Activated CD4-positive, alpha-beta T cell treated with anti-CD3 and anti-CD28 coated beads, Interleukin-2, amount 10 ng/mL, durations not matched to agents 24 days and 14 days (primary cell): ENCODE data around the gene CCR5. TPM values are rescaled to one million over a fixed set of nuclear protein-coding genes. Genes with fewer than 3 reads are reported as not detected.
"Not testable (repeated sequence)": the region's sequence is repeated elsewhere in the genome, so short reads cannot be mapped to it uniquely, and the experiment has no call there.

Experiments
- DNase-seq: peaks from one replicate; pipeline ENCODE4 v3.0.0; 2022
- H3K27ac Mint-ChIP-seq: one replicate; pipeline ENCODE4 v1.8.0; 2022; ENCODE audit warnings: mild to moderate bottlenecking, mixed read lengths
- H3K27me3 Mint-ChIP-seq: one replicate; pipeline ENCODE4 v1.8.0; 2022; ENCODE audit warnings: mixed read lengths
- H3K36me3 Mint-ChIP-seq: one replicate; pipeline ENCODE4 v1.8.0; 2022; ENCODE audit warnings: low read depth, mild to moderate bottlenecking, mixed read lengths
- H3K4me1 Mint-ChIP-seq: one replicate; pipeline ENCODE4 v1.8.0; 2021; ENCODE audit warnings: mixed read lengths
- H3K4me3 Mint-ChIP-seq: one replicate; pipeline ENCODE4 v1.8.0; 2022; ENCODE audit warnings: mild to moderate bottlenecking, moderate library complexity, mixed read lengths
- H3K9me3 Mint-ChIP-seq: one replicate; pipeline ENCODE4 v1.8.0; 2021; ENCODE audit warnings: mixed read lengths
- intact Hi-C: fragments of 100-400 bp; cut with micrococcal nuclease; formaldehyde crosslinking; loops from one replicate; pipeline ENCODE4 v1.15.1; 2023
- total RNA-seq: library from RNA; stranded (reverse); gene quantifications from 2 replicates; pipeline ENCODE4 v1.2.3, GENCODE V29; 2022

The CCR5 gene
- total RNA-seq, 1 donor from 2014 or later = 2.3 TPM

DNA sequence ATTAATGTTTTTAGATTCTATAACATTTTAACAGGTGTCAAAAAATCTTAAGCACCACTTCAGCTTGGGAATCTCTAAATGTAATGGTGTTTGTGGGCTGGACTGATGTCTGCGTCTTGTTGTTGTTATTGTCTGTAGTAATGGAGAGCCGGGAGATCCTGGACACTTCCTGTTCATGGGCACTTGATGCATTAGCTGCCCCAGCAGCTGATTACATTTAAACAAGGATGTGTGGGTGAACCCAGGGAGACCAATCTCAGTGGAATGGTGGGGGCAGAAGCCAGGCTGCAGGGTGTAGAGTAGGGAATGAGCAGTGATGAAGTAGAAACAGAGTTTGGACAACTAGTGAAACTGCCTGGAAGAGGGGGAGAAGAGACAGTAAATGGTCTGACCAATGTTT, 28.4 kb downstream of the CCR5 start:
- H3K4me3 Mint-ChIP-seq = no peak overlapping the region
- H3K27me3 Mint-ChIP-seq = peaks cover 20% of the 10 kb centered on the region
- no peak overlapping the region for H3K27ac Mint-ChIP-seq
- no peaks in the 10 kb centered on the region for H3K36me3 Mint-ChIP-seq
- H3K9me3 Mint-ChIP-seq = no peaks in the 10 kb centered on the region
- peaks cover 16% of the 10 kb centered on the region for H3K4me1 Mint-ChIP-seq
- no peak for DNase-seq
- intact Hi-C loops = no loop called here

DNA sequence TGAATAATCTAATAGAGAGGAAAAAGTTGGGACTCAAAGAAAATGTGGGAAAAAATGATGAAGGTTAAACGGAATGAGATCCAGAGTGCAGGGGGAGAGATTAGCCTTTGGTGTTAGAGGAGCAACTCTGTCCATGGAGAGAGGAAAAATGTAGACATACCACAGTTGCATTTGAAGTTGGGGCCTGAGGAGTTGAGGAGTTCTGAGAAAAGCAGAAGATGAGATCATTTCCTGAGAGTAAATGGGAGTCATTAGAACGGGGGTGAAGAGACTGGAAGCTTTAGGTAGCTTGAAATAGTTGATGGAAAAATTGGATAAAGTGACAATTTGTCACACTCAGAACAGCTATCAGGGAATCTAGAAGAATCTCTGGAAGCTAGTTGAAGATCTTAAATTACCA, 28.8 kb downstream of the CCR5 start:
- no peak for DNase-seq
- Mint-ChIP-seq H3K4me1 (peaks cover 16% of the 10 kb centered on the region), H3K9me3 (no peaks in the 10 kb centered on the region), H3K27ac (no peak overlapping the region), H3K36me3 (no peaks in the 10 kb centered on the region), H3K27me3 (peaks cover 18% of the 10 kb centered on the region), H3K4me3 (no peak overlapping the region)
- intact Hi-C loops = no loop called here

DNA sequence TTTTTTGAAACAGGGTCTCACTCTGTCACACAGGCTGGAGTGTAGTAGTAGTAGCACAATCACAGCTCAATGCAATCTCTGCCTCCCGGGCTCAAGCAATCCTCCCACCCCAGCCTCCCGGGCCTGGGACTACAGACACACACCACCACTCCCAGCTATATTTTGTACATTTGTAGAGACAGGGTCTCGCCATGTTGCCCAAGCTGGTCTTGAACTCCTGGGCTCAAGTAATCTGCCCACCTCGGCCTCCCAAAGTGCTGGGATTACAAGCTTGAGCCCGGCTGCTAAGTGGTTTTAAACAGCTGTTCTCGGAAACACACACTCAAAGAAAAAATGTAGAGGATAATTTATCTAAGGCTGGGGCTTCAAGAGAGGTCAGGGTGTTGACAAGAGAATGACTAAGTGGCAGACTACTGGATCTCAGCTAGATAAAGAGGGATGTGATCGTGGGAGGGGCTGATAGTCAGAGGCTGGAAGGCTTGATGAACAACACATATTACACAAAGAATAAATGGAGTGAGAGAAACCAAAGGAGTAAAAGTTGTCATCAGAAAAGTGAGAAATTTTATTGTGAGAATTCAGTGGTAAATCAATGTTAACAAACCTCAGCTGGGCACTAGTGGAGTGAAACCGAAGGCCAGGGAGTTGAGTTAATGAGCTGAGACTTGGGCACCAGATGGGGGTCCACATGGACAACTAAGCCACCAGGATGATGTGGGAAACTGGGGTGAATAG, 29.4 kb downstream of the CCR5 start:
- H3K27ac Mint-ChIP-seq = no peak overlapping the region
- H3K4me3 Mint-ChIP-seq = no peak overlapping the region
- DNase-seq = no peak
- H3K9me3 Mint-ChIP-seq = no peaks in the 10 kb centered on the region
- peaks cover 15% of the 10 kb centered on the region for H3K4me1 Mint-ChIP-seq
- peaks cover 15% of the 10 kb centered on the region for H3K27me3 Mint-ChIP-seq
- intact Hi-C loops = no loop called here
- no peaks in the 10 kb centered on the region for H3K36me3 Mint-ChIP-seq

DNA sequence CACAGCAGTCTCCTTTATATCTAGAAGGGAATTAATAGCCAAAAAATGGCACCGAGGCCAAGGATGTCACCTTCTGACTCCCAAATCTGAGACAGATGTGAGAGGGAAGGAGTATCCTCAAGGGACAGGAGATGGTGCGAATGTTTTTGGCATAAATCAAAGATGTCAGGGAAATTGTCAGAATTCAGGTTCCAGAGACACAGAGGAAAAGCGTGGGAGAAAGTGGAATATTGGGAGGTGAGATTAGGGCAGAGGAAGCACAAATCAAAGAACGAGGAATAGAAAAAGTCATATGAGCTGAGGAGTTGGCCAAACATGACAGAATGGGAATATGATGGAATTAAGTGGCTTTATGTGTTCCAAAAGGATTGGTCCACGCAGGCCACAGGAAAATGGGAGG, 30.1 kb downstream of the CCR5 start:
- DNase-seq = no peak

DNA sequence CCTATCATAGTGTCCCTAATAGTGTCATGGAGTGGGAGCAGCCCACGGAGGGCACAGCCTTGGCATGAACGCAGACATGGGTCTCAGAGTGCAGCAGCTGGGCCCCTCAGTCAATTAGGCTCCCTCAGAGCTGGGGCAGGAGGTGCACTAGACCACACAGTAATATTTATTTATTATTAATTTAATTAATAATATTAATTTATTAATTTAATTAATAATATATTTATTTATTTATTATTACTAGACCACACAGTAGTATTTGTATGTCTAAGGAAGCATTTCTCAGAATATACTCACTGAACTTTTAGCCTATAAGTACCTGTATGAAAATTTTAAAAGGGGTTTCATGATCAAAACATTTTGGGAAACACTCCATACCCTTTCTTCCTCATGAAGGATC, 30.8 kb downstream of the CCR5 start:
- intact Hi-C loops = no loop called here
- peaks cover 10% of the 10 kb centered on the region for H3K4me1 Mint-ChIP-seq
- peaks cover 13% of the 10 kb centered on the region for H3K27me3 Mint-ChIP-seq
- H3K27ac Mint-ChIP-seq = no peak overlapping the region
- no peak overlapping the region for H3K4me3 Mint-ChIP-seq
- no peak for DNase-seq
- no peaks in the 10 kb centered on the region for H3K9me3 Mint-ChIP-seq
- no peaks in the 10 kb centered on the region for H3K36me3 Mint-ChIP-seq

More for the DNA sequence above, 30.1 kb downstream of the CCR5 start:
- Mint-ChIP-seq H3K27ac (no peak overlapping the region), H3K9me3 (no peaks in the 10 kb centered on the region), H3K4me1 (peaks cover 11% of the 10 kb centered on the region), H3K27me3 (peaks cover 13% of the 10 kb centered on the region), H3K36me3 (no peaks in the 10 kb centered on the region), H3K4me3 (no peak overlapping the region)
- intact Hi-C loops = no loop called here

DNA sequence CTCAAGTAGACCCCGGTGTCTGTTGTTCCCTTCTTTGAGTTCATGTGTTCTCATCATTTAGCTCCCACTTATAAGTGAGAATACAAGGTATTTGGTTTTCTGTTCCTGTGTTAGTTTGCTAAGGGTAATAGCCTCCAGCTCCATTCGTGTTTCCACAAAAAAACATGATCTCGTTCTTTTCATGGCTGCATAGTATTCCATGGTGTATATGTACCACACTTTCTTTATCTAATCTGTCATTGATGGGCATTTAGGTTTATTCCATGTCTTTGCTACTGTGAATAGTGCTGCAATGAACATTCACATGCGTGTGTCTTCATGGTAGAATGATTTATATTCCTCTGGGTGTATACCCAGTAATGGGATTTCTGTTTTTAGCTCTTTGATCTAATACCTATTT, 32.2 kb downstream of the CCR5 start:
- intact Hi-C loops, H3K36me3 Mint-ChIP-seq, H3K9me3 Mint-ChIP-seq, DNase-seq, H3K27ac Mint-ChIP-seq, H3K4me3 Mint-ChIP-seq: not testable (repeated sequence)
- Mint-ChIP-seq H3K27me3 (peaks cover 13% of the 10 kb centered on the region), H3K4me1 (peaks cover 13% of the 10 kb centered on the region)

DNA sequence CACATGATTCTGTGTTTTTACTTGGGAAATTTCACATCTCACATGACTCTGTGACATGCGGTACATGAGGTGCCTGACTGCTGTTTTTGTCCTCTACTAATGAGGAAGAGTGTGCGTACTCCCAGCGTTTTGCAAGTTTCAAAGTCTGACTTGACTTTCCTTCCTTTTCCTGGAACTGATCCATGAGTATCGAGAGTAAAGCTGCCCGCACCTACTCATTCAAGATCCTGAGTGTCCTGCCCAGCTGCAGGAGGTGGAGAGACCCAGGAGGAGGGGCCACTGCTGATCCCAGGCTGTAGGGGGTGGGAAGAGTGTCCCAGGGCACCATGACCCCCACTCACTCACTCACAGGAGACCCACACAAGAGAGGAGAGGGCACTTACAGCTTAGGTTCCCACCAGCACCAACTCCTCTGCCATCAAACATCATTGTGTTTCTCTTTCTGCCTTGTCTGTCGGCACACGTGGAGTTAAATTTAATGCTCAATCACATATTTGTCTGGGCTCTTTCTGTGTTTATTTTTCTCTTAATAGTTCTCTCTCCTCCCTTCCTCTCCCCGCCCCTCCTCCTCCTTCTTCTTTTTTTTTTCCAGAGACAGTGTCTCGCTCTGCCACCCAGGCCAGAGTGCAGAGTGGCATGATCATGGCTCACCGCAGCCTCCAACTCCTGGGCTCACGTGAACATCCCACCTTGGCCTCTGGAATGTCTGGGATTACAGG, 34.7 kb downstream of the CCR5 start:
- H3K36me3 Mint-ChIP-seq = peaks cover 12% of the 10 kb centered on the region
- no peak overlapping the region for H3K4me3 Mint-ChIP-seq
- H3K9me3 Mint-ChIP-seq = no peaks in the 10 kb centered on the region
- no peak for DNase-seq
- H3K27me3 Mint-ChIP-seq = peaks cover 13% of the 10 kb centered on the region
- intact Hi-C loops = no loop called here
- no peak overlapping the region for H3K27ac Mint-ChIP-seq
- H3K4me1 Mint-ChIP-seq = peaks cover 29% of the 10 kb centered on the region

DNA sequence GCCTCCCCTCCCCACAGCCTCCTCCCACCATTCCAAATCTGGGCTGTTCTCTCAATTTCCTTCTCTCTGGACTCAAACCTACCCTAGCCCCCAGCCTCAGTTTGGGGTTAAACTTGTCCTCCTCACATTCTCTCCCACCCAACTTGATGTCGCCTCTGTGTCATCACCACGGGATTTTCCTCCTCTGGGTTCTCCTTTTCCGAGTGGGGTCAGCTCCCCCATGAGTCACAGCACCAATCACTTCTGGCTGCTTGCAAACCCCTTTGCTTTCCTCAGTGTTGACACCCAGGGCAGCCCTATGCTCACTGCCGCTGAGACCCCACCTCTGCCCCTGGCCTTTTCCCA, 35.7 kb downstream of the CCR5 start:
- peak overlapping the region; percentile 84 for H3K4me3 Mint-ChIP-seq

DNA sequence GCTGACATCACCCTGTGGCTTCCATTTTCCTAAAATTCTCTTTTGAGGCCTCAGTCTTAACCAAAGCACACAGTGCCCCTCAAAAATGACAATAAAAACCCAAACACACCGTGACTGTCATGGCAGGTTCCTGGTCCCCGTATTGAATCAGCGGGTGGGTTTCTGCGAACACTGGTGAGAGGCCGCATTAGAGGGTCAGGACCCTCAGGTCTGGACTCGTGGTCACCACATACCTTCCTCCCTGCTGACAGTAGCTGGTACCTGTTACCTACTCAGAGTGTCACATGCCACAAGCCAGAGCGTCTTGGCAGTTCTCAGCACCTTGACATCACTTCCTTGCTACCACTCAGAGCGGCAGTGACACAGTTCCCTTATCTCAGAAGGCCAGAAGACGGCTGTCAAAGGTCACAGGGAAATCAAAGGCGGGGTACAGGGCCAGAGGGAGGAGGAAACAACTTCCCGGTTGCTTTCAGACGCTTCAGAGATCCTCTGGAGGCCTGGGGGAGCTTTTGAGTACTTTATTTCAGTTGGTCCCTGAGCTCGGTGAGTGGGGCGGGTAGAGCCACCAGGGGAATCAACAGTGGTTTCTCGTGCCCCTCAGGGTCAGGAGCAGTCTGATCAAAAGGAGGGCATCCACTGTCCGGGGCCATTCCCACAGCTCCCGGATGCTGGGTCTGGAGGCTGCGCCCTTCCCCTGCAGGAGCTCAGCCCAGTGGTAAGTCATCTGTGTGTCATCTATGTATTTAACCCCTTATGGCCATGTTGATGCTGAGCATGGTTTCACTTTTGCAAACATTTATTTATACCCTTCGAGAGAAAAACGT, 36.3 kb downstream of the CCR5 start, which contains the start of the genes CCR5AS and CCRL2:
Gene CCR5AS (minus strand): TSS at position 279 of the 824 bp plus-strand sequence.
Gene CCRL2 (plus strand): TSS at position 472 of the 824 bp plus-strand sequence. CDS start 821 bp downstream, outside the sequence.
- Mint-ChIP-seq H3K36me3 (peaks cover 12% of the 10 kb centered on the region), H3K27me3 (peaks cover 15% of the 10 kb centered on the region), H3K27ac (peak within 1 kb of the TSS; percentile 88), H3K9me3 (no peaks in the 10 kb centered on the region), H3K4me3 (peak within 1 kb of the TSS; percentile 84), H3K4me1 (peaks cover 29% of the 10 kb centered on the region)
- DNase-seq = peak; percentile 84
- intact Hi-C loops = no loop called here

More for the DNA sequence above, 35.7 kb downstream of the CCR5 start:
- intact Hi-C loops = no loop called here
- Mint-ChIP-seq H3K9me3 (no peaks in the 10 kb centered on the region), H3K27me3 (peaks cover 15% of the 10 kb centered on the region), H3K36me3 (peaks cover 12% of the 10 kb centered on the region), H3K4me1 (peaks cover 29% of the 10 kb centered on the region), H3K27ac (peak overlapping the region; percentile 88)
- no peak for DNase-seq

DNA sequence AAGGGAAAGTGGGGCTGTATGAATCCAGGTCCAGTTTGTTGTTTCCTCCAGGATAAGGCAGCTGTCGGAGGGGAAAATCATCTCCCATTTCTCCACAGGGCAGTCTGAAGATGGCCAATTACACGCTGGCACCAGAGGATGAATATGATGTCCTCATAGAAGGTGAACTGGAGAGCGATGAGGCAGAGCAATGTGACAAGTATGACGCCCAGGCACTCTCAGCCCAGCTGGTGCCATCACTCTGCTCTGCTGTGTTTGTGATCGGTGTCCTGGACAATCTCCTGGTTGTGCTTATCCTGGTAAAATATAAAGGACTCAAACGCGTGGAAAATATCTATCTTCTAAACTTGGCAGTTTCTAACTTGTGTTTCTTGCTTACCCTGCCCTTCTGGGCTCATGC, 37.2 kb downstream of the CCR5 start:
- intact Hi-C loops = no loop called here
- no peaks in the 10 kb centered on the region for H3K9me3 Mint-ChIP-seq
- H3K36me3 Mint-ChIP-seq = peaks cover 12% of the 10 kb centered on the region
- peaks cover 29% of the 10 kb centered on the region for H3K4me1 Mint-ChIP-seq
- H3K4me3 Mint-ChIP-seq = peak overlapping the region; percentile 84
- H3K27me3 Mint-ChIP-seq = peaks cover 13% of the 10 kb centered on the region
- no peak for DNase-seq
- H3K27ac Mint-ChIP-seq = peak overlapping the region; percentile 20

DNA sequence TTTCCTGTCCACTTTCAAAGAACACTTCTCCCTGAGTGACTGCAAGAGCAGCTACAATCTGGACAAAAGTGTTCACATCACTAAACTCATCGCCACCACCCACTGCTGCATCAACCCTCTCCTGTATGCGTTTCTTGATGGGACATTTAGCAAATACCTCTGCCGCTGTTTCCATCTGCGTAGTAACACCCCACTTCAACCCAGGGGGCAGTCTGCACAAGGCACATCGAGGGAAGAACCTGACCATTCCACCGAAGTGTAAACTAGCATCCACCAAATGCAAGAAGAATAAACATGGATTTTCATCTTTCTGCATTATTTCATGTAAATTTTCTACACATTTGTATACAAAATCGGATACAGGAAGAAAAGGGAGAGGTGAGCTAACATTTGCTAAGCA, 38.1 kb downstream of the CCR5 start:
- intact Hi-C loops = no loop called here
- H3K9me3 Mint-ChIP-seq = no peaks in the 10 kb centered on the region
- H3K27ac Mint-ChIP-seq = no peak overlapping the region
- peak overlapping the region; percentile 2 for H3K4me3 Mint-ChIP-seq
- peaks cover 12% of the 10 kb centered on the region for H3K36me3 Mint-ChIP-seq
- peaks cover 7% of the 10 kb centered on the region for H3K27me3 Mint-ChIP-seq
- H3K4me1 Mint-ChIP-seq = peaks cover 29% of the 10 kb centered on the region
- DNase-seq = no peak

DNA sequence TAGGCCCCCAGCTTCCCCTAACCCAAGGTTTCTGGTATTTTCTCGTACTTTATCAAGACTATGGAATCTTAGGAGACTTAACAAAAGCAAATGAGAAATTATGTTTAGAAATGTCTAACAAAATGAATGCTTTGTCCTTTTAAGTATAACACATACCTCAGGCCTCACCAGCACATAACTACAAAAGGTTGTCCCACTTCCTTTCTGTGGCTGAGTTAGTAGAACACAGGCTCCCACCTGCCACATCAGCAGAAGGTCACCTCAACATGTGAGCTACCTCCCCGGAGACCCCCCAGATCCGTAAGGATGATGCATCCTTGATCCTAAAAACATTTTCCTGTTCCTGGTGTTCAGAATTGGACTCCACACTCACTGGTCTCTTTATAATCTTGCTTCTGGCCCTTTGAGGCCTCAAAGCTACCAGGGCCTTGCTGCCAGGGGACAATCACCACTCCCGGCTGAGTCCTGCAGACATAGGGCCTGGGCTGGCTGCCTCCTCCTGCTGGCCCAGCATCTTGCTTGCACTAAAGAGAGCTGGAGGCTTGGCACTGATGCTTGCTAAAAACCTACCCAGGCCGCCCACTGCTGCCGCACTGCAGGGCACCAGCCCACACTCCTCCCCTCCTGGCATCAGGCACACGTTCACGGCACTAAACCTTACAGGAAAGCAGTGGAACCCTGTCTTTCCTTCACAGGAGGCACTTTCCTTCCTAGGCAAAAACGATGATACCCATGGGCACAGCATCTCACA, 39.2 kb downstream of the CCR5 start:
- no peak for DNase-seq
- intact Hi-C loops = no loop called here
- no peaks in the 10 kb centered on the region for H3K9me3 Mint-ChIP-seq
- H3K27ac Mint-ChIP-seq = peak overlapping the region; percentile 34
- no peak overlapping the region for H3K4me3 Mint-ChIP-seq
- H3K27me3 Mint-ChIP-seq = peaks cover 2% of the 10 kb centered on the region
- peaks cover 12% of the 10 kb centered on the region for H3K36me3 Mint-ChIP-seq
- peaks cover 29% of the 10 kb centered on the region for H3K4me1 Mint-ChIP-seq

DNA sequence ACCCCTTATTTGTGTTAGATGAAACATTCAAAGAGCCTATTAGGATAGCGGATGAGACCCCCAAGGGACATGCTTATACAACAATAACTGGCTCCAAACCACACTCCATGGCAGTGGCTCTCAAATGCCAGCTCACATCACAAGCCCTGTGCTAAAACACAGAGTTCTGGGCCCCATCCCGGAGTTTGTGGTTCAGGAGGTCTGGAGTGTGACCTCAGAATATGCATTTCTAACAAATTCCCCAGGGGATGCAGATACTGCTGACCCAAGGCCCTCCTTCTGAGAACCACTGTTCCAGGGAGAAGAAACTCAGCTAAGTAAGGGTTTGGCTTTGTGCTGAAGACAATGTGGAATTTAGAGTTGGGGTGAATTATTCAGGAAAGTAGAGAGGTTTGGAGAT, 39.9 kb downstream of the CCR5 start:
- no peak overlapping the region for H3K4me3 Mint-ChIP-seq
- DNase-seq = no peak
- H3K27me3 Mint-ChIP-seq = peaks cover 2% of the 10 kb centered on the region
- H3K4me1 Mint-ChIP-seq = peaks cover 29% of the 10 kb centered on the region
- peaks cover 12% of the 10 kb centered on the region for H3K36me3 Mint-ChIP-seq
- intact Hi-C loops = no loop called here
- H3K27ac Mint-ChIP-seq = no peak overlapping the region
- no peaks in the 10 kb centered on the region for H3K9me3 Mint-ChIP-seq
